Measurements from ENCODE around the gene CAVIN2.

CAVIN2 gene

DNA sequence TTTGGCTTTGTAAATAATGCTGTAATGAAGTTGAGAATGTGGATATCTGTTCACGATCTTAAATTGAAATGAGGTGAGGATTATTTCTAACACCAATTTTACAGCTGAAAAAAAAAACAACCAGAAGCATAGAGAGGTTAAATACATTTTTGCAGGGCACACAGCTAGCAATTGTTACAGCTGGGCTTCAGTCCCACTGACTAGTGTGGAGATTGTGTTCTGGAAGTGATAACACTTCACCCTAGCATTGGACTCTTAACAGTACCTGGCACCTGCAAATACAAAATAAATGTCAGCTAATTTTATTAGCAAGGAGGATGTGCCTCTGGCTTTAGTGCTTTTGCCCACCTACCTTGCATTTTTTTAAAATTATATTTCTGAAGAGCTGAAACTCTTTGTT, 28.8 kb downstream of the CAVIN2 start:
- Histone ChIP-seq H3K4me1 (no peaks in the 10 kb centered on the region), H3K27me3 (no peaks in the 10 kb centered on the region), H3K4me3 (no peak overlapping the region), H3K36me3 (no peaks in the 10 kb centered on the region), H3K27ac (no peak overlapping the region), H3K9me3 (no peaks in the 10 kb centered on the region)
- intact Hi-C loops (cut with DNase I; ENCODE audit: low total_unique reads): loop anchor here (10.0 kb wide), 1 partner anchor 263 kb away; no protein-coding TSS in a partner anchor
- no peak for DNase-seq
- TF ChIP-seq CTCF (IDR thresholded peaks at IDR 0.05): no peak

DNA sequence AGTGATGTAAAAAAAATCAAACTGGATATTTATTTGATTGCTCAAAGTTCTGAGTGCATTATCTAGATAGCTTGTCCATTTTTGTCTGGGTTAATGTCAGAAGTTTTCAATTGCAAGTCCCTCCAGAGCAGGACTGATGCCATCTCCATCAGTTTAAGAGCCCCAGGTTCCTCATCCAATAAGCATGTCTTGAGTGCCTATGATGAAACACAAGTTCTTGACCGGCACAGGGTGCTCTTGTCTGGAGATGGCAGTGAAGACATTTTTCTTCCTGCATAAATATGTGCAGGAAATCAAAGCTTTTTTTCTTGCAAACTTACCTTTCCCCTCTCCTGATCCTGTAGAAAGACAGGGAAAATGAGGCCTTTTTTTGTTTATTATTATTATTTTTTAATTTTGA, 31.9 kb downstream of the CAVIN2 start:
- no peak for DNase-seq
- Histone ChIP-seq H3K27ac (no peak overlapping the region), H3K4me3 (no peak overlapping the region), H3K27me3 (no peaks in the 10 kb centered on the region), H3K9me3 (no peaks in the 10 kb centered on the region), H3K36me3 (no peaks in the 10 kb centered on the region), H3K4me1 (no peaks in the 10 kb centered on the region)
- no peak for TF ChIP-seq CTCF (IDR thresholded peaks at IDR 0.05)
- intact Hi-C loops (cut with DNase I; ENCODE audit: low total_unique reads): loop anchor here (2.0 to 10.0 kb wide), 2 partner anchors 260 to 348 kb away; no protein-coding TSS in a partner anchor

DNA sequence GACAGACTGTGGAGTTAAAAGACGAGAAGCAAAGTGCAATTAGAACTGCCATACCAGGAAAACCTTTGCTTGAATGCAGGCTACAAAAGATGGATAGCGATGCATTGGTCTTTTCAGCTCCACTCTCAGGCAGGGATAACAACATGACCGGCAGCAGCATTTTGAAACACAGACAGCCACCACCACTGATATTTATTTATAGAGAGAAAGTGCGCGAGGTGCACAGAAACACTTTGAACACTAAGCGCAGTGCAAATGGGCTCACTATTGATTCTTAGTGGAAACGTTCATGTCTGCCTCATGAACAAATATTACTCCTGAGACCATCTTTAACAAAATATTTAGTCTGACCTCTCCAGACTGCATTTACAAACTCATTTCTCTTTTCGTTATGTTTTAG, 32.9 kb downstream of the CAVIN2 start:
- Histone ChIP-seq H3K36me3 (no peaks in the 10 kb centered on the region), H3K4me3 (no peak overlapping the region), H3K27ac (no peak overlapping the region), H3K9me3 (no peaks in the 10 kb centered on the region), H3K27me3 (no peaks in the 10 kb centered on the region), H3K4me1 (no peaks in the 10 kb centered on the region)
- TF ChIP-seq CTCF (IDR thresholded peaks at IDR 0.05): no peak
- DNase-seq: no peak
- intact Hi-C loops (cut with DNase I; ENCODE audit: low total_unique reads): loop anchor here (2.0 to 10.0 kb wide), 2 partner anchors 259 to 349 kb away; no protein-coding TSS in a partner anchor

DNA sequence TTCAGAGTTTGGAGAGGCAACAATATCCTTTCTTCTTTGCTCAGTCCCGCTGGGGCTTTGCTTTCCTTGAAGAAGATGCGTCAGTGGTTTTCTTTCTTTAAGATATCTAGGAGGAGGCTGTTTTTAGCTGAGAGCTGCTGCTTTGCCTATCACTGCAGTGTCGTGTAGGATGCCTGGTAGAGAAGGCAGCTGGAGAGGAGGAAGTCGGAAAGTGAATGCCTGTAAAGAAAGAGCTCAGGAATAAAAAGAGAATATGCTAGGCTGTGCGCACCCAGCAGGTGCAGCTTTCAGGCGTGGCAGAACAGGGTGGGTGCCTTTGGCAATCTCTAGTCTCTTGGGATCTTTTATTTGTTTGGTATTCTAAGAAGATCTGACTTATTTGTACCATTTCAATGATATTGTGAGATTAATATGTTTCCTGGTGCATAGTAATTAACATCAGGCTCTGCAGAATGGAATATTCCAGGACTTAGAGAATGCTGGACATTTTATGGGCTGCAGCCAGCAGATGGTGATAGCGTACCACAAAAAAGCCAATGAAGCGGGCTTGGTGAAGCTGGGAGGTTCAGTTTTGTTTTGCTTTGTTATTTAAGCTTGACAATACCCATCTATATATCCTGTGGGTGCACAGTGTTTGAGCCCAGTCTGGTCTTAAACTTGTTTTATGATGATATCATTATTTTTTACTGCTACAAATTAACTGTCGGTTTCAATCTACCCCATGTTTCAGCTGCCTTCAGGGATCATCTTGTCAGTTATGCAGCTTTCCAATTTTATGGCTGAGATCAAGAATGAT, 34.9 kb downstream of the CAVIN2 start:
- H3K27me3 ChIP-seq: no peaks in the 10 kb centered on the region
- H3K9me3 ChIP-seq: no peaks in the 10 kb centered on the region
- peak overlapping the region in 1 of 2 donors; percentile 4 for H3K4me3 ChIP-seq
- peak; percentile 72 to 81 for TF ChIP-seq CTCF (IDR thresholded peaks at IDR 0.05)
- intact Hi-C loops (cut with DNase I; ENCODE audit: low total_unique reads): loop anchor here (10.0 kb wide), 1 partner anchor 257 kb away; no protein-coding TSS in a partner anchor
- no peak overlapping the region for H3K27ac ChIP-seq
- peak in 1 of 2 donors; percentile 53 for DNase-seq
- H3K36me3 ChIP-seq: no peaks in the 10 kb centered on the region
- H3K4me1 ChIP-seq: no peaks in the 10 kb centered on the region

- no peaks in the 10 kb centered on the region for H3K9me3 ChIP-seq
- no peaks in the 10 kb centered on the region for H3K27me3 ChIP-seq
- DNase-seq: no peak
- H3K27ac ChIP-seq: no peak overlapping the region
- intact Hi-C loops (cut with DNase I; ENCODE audit: low total_unique reads): no loop called here
- no peaks in the 10 kb centered on the region for H3K36me3 ChIP-seq
- TF ChIP-seq CTCF (IDR thresholded peaks at IDR 0.05): no peak
- H3K4me3 ChIP-seq: no peak overlapping the region
- no peaks in the 10 kb centered on the region for H3K4me1 ChIP-seq
Observed at GRCh38 chr2:191806396-191806795, 40.5 kb downstream of the CAVIN2 start.

All from tibial artery (tissue), 4 donors.